SK-N-SH treated with all-trans-retinoic acid at 6 μM for 48 hours (cell line): Measurements from ENCODE around the gene FRMD1.

Experiments used
- ATAC-seq: fragments of 200-7000 bp; cut with Tn5 transposase; 3 replicates; pipeline ENCODE4 v1.9.1; 2020; ENCODE audit warnings: mild to moderate bottlenecking, moderate library complexity
- BACH2 ChIP-seq: fragments of 250-450 bp; sonication (Bioruptor Pico); IDR thresholded peaks from 2 replicates; pipeline ENCODE4 v1.9.0; 2021; ENCODE audit warnings: mild to moderate bottlenecking, borderline replicate concordance
- CSDC2 ChIP-seq: fragments of 250-450 bp; sonication (Bioruptor Pico); IDR thresholded peaks from 2 replicates; pipeline ENCODE4 v1.5.0; 2020; ENCODE audit warnings: mild to moderate bottlenecking, moderate library complexity
- ESRRG ChIP-seq: fragments of 250-450 bp; sonication (Bioruptor Pico); IDR thresholded peaks from 2 replicates; pipeline ENCODE4 v1.6.1; 2021; ENCODE audit warnings: mild to moderate bottlenecking
- GLIS3 ChIP-seq: fragments of 250-450 bp; sonication (Bioruptor Pico); IDR thresholded peaks from 2 replicates; pipeline ENCODE4 v1.5.0; 2020; ENCODE audit warnings: mild to moderate bottlenecking, moderate library complexity
- ISL1 ChIP-seq: fragments of 250-450 bp; sonication (Bioruptor Pico); IDR thresholded peaks from 2 replicates; pipeline ENCODE4 v2.1.2; 2022; ENCODE audit warnings: mild to moderate bottlenecking, moderate library complexity
- OSR1 ChIP-seq: fragments of 250-450 bp; sonication (Bioruptor Pico); IDR thresholded peaks from 2 replicates; pipeline ENCODE4 v1.8.0; 2022; ENCODE audit warnings: moderate library complexity, mild to moderate bottlenecking, inconsistent platforms
- PPARA ChIP-seq: fragments of 250-450 bp; sonication (Bioruptor Pico); IDR thresholded peaks from 2 replicates; pipeline ENCODE4 v1.5.0; 2020; ENCODE audit warnings: mild to moderate bottlenecking, borderline replicate concordance
- RARB ChIP-seq: fragments of 250-450 bp; sonication (Bioruptor Pico); IDR thresholded peaks from 2 replicates; pipeline ENCODE4 v1.8.0; 2021; ENCODE audit warnings: mild to moderate bottlenecking, moderate library complexity
- SNAI2 ChIP-seq: fragments of 250-450 bp; sonication (Bioruptor Pico); IDR thresholded peaks from 2 replicates; pipeline ENCODE4 v1.5.0; 2020; ENCODE audit warnings: mild to moderate bottlenecking, moderate library complexity
- TCF4 ChIP-seq: fragments of 250-450 bp; sonication (Bioruptor Pico); IDR thresholded peaks from 2 replicates; pipeline ENCODE4 v1.8.0; 2021; ENCODE audit warnings: mild to moderate bottlenecking, moderate library complexity, borderline replicate concordance
- TOX ChIP-seq: fragments of 250-450 bp; sonication (Bioruptor Pico); IDR thresholded peaks from 2 replicates; pipeline ENCODE4 v1.8.0; 2021; ENCODE audit warnings: mild to moderate bottlenecking, moderate library complexity, borderline replicate concordance
- ZC3H10 ChIP-seq: fragments of 250-450 bp; sonication (Bioruptor Pico); IDR thresholded peaks from 2 replicates; pipeline ENCODE4 v1.5.1; 2021; ENCODE audit warnings: mild to moderate bottlenecking, moderate library complexity
- ZFP3 ChIP-seq: fragments of 250-450 bp; sonication (Bioruptor Pico); IDR thresholded peaks from 2 replicates; pipeline ENCODE4 v1.5.0; 2020; ENCODE audit warnings: mild to moderate bottlenecking, moderate library complexity
- ZFP30 ChIP-seq: fragments of 450-650 bp; formaldehyde crosslinking; IDR thresholded peaks from 2 replicates; pipeline ENCODE4 v1.5.0; 2022; ENCODE audit warnings: mild to moderate bottlenecking, moderate library complexity
- ZNF70 ChIP-seq: fragments of 450-650 bp; formaldehyde crosslinking; IDR thresholded peaks from 2 replicates; pipeline ENCODE4 v1.5.0; 2020; ENCODE audit warnings: mild to moderate bottlenecking, moderate library complexity
- TF ChIP-seq, protein P1 (sequence below): fragments of 250-450 bp; sonication (Bioruptor Pico); IDR thresholded peaks from 2 replicates; pipeline ENCODE4 v1.8.0; 2020; ENCODE audit warnings: mild to moderate bottlenecking, moderate library complexity, borderline replicate concordance
- TF ChIP-seq, protein P2 (sequence below): fragments of 250-450 bp; sonication (Bioruptor Pico); IDR thresholded peaks from 2 replicates; pipeline ENCODE4 v1.8.0; 2021; ENCODE audit warnings: low read depth, mild to moderate bottlenecking, moderate library complexity, borderline replicate concordance
- TF ChIP-seq, protein P3 (sequence below): fragments of 250-450 bp; sonication (Bioruptor Pico); IDR thresholded peaks from 2 replicates; pipeline ENCODE4 v1.5.0; 2020; ENCODE audit warnings: mild to moderate bottlenecking, moderate library complexity
- TF ChIP-seq, protein P4 (sequence below): fragments of 250-450 bp; sonication (Bioruptor Pico); IDR thresholded peaks from 2 replicates; pipeline ENCODE4 v1.5.1; 2020; ENCODE audit warnings: low read depth, mild to moderate bottlenecking, moderate library complexity
- TF ChIP-seq, protein P5 (sequence below): fragments of 250-450 bp; sonication (Bioruptor Pico); IDR thresholded peaks from 2 replicates; pipeline ENCODE4 v1.5.1; 2021; ENCODE audit warnings: mild to moderate bottlenecking, moderate library complexity

FRMD1 gene

DNA sequence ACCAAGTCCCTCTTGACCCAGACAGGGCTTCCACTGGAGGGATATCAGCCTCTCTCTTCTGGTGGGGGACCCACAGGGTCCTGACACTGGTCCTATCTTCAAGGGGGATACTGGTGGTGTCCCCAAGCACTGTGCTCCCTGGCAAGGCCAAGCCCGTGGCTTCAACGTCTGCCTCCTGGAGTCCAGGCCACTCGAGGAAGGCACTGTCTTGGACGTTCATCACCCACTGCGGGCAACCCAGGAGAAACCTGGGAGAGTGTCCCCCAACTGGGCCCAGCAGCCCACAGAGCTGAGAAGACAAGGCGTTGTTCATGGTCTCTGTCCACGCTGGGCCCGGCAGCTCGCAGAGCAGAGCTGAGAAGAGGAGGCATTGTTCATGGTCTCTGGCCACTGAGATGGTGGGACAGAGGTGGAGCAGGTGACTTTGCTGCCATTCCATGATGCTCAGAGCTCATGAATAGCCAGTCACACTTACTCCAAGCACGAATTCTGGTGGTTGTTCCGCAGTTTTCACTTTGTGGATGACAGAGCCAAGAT lies 37.5 kb upstream of the FRMD1 start:
- no peak for ATAC-seq
- TF ChIP-seq SNAI2 (no peak), OSR1 (no peak), ZFP30 (CRISPR knock-in tag) (no peak), ZFP3 (CRISPR knock-in tag) (no peak), CSDC2 (CRISPR knock-in tag) (no peak), ZC3H10 (CRISPR knock-in tag) (no peak), RARB (CRISPR knock-in tag) (no peak)

DNA sequence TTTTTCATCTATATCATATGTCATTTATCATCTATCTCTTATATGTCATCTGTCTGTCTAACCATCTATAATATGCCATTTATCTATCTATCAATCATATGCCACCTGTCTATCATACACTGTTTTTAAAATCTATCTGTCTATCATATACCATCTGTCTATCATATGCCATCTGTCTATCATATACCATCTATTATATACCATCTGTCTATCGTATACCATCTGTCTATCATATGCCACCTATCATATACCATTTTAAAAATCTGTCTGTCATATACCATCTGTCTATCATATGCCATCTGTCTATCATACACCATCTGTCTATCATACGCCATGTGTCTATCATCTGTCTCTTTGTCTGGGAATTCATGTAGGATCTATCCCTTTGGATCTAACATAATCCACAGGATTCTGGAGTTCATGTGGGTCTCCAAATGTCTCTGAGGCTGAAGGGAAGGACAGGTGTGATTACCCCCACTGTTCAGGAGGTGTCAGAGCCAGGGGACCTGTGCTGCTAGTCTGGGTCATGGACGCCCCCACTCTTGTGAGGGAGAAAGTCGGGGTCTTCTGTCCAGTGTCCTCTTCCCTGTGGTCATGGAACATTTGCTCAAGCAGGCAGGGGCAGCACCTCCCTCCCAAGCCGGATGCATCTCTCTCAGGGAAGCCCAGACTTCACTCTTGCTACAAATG lies 36.9 kb upstream of the FRMD1 start:
- ATAC-seq: no peak
- TF ChIP-seq ZNF70 (no peak), TCF4 (CRISPR knock-in tag) (no peak), CSDC2 (CRISPR knock-in tag) (no peak), ZC3H10 (CRISPR knock-in tag) (no peak), BACH2 (CRISPR knock-in tag) (no peak), OSR1 (no peak), GLIS3 (CRISPR knock-in tag) (no peak), PPARA (CRISPR knock-in tag) (no peak), ESRRG (CRISPR knock-in tag) (no peak), ZFP3 (CRISPR knock-in tag) (no peak), ISL1 (CRISPR knock-in tag) (no peak), TOX (CRISPR knock-in tag) (no peak)
- TF ChIP-seq, protein P1, sequence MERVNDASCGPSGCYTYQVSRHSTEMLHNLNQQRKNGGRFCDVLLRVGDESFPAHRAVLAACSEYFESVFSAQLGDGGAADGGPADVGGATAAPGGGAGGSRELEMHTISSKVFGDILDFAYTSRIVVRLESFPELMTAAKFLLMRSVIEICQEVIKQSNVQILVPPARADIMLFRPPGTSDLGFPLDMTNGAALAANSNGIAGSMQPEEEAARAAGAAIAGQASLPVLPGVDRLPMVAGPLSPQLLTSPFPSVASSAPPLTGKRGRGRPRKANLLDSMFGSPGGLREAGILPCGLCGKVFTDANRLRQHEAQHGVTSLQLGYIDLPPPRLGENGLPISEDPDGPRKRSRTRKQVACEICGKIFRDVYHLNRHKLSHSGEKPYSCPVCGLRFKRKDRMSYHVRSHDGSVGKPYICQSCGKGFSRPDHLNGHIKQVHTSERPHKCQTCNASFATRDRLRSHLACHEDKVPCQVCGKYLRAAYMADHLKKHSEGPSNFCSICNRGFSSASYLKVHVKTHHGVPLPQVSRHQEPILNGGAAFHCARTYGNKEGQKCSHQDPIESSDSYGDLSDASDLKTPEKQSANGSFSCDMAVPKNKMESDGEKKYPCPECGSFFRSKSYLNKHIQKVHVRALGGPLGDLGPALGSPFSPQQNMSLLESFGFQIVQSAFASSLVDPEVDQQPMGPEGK (CRISPR knock-in tag): no peak
- TF ChIP-seq, protein P2, sequence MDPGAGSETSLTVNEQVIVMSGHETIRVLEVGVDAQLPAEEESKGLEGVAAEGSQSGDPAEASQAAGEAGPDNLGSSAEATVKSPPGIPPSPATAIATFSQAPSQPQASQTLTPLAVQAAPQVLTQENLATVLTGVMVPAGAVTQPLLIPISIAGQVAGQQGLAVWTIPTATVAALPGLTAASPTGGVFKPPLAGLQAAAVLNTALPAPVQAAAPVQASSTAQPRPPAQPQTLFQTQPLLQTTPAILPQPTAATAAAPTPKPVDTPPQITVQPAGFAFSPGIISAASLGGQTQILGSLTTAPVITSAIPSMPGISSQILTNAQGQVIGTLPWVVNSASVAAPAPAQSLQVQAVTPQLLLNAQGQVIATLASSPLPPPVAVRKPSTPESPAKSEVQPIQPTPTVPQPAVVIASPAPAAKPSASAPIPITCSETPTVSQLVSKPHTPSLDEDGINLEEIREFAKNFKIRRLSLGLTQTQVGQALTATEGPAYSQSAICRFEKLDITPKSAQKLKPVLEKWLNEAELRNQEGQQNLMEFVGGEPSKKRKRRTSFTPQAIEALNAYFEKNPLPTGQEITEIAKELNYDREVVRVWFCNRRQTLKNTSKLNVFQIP: no peak
- TF ChIP-seq, protein P3, sequence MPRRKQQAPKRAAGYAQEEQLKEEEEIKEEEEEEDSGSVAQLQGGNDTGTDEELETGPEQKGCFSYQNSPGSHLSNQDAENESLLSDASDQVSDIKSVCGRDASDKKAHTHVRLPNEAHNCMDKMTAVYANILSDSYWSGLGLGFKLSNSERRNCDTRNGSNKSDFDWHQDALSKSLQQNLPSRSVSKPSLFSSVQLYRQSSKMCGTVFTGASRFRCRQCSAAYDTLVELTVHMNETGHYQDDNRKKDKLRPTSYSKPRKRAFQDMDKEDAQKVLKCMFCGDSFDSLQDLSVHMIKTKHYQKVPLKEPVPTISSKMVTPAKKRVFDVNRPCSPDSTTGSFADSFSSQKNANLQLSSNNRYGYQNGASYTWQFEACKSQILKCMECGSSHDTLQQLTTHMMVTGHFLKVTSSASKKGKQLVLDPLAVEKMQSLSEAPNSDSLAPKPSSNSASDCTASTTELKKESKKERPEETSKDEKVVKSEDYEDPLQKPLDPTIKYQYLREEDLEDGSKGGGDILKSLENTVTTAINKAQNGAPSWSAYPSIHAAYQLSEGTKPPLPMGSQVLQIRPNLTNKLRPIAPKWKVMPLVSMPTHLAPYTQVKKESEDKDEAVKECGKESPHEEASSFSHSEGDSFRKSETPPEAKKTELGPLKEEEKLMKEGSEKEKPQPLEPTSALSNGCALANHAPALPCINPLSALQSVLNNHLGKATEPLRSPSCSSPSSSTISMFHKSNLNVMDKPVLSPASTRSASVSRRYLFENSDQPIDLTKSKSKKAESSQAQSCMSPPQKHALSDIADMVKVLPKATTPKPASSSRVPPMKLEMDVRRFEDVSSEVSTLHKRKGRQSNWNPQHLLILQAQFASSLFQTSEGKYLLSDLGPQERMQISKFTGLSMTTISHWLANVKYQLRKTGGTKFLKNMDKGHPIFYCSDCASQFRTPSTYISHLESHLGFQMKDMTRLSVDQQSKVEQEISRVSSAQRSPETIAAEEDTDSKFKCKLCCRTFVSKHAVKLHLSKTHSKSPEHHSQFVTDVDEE (CRISPR knock-in tag): no peak
- TF ChIP-seq, protein P4, sequence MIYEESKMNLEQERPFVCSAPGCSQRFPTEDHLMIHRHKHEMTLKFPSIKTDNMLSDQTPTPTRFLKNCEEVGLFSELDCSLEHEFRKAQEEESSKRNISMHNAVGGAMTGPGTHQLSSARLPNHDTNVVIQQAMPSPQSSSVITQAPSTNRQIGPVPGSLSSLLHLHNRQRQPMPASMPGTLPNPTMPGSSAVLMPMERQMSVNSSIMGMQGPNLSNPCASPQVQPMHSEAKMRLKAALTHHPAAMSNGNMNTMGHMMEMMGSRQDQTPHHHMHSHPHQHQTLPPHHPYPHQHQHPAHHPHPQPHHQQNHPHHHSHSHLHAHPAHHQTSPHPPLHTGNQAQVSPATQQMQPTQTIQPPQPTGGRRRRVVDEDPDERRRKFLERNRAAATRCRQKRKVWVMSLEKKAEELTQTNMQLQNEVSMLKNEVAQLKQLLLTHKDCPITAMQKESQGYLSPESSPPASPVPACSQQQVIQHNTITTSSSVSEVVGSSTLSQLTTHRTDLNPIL (CRISPR knock-in tag): no peak

DNA sequence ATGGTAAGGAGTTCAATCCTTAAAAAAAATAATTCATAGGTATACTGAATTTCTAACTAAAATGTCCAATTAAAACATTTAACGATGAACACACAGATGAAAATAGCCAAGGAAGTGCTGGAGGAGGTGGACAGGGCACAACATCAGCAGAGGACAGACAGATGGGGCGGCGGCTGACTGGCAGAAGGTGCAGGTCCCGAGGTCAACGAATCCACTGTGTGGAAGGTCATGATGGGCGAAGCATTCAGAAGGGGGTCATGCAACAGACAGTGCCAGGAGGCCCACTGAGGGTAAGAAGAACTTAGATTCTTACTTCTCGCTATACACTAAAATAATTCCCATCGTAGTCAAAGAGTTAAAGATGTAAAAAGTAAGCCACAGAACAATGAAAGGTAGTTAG lies 34.2 kb upstream of the FRMD1 start:
- no peak for ATAC-seq
- TF ChIP-seq, protein P4 (CRISPR knock-in tag): no peak
- no peak for TF ChIP-seq BACH2 (CRISPR knock-in tag)
- TF ChIP-seq, protein P1 (CRISPR knock-in tag): no peak
- TF ChIP-seq, protein P2: no peak
- TF ChIP-seq ZC3H10 (CRISPR knock-in tag): no peak
- TF ChIP-seq, protein P5, sequence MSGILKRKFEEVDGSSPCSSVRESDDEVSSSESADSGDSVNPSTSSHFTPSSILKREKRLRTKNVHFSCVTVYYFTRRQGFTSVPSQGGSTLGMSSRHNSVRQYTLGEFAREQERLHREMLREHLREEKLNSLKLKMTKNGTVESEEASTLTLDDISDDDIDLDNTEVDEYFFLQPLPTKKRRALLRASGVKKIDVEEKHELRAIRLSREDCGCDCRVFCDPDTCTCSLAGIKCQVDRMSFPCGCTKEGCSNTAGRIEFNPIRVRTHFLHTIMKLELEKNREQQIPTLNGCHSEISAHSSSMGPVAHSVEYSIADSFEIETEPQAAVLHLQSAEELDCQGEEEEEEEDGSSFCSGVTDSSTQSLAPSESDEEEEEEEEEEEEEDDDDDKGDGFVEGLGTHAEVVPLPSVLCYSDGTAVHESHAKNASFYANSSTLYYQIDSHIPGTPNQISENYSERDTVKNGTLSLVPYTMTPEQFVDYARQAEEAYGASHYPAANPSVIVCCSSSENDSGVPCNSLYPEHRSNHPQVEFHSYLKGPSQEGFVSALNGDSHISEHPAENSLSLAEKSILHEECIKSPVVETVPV (CRISPR knock-in tag): no peak
